Ovary (tissue), 3 donors: ENCODE measurements around the gene FBXL5.

Source experiments
- POLR2A ChIP-seq: fragments of 450-650 bp; IDR thresholded peaks from one replicate; pipeline ENCODE4 v1.6.1; 2017; ENCODE audit warnings: antibody characterized with exemption, mild to moderate bottlenecking, moderate library complexity
- TF ChIP-seq, protein P1 (sequence below), 3 donors: fragments of 450-650 bp in 2 of 3; fragments of 200-600 bp in 1 of 3; IDR thresholded peaks; one replicate each; pipeline versions ENCODE4 v1.5.1 to v1.8.0; 2016 to 2022; ENCODE audit warnings: antibody characterized with exemption in 3 of 3, mild to moderate bottlenecking in 1 of 3
- donor health status: DM: no; HTN: no; CAD: no.

- TF ChIP-seq, protein P1, sequence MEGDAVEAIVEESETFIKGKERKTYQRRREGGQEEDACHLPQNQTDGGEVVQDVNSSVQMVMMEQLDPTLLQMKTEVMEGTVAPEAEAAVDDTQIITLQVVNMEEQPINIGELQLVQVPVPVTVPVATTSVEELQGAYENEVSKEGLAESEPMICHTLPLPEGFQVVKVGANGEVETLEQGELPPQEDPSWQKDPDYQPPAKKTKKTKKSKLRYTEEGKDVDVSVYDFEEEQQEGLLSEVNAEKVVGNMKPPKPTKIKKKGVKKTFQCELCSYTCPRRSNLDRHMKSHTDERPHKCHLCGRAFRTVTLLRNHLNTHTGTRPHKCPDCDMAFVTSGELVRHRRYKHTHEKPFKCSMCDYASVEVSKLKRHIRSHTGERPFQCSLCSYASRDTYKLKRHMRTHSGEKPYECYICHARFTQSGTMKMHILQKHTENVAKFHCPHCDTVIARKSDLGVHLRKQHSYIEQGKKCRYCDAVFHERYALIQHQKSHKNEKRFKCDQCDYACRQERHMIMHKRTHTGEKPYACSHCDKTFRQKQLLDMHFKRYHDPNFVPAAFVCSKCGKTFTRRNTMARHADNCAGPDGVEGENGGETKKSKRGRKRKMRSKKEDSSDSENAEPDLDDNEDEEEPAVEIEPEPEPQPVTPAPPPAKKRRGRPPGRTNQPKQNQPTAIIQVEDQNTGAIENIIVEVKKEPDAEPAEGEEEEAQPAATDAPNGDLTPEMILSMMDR (IDR thresholded peaks at IDR 0.05): no peak
- TF ChIP-seq POLR2A: no peak
These were observed 29.3 kb upstream of the FBXL5 start for GRCh38 chr4:15684498-15684897.
